Hepatocyte (in vitro differentiated cells): ENCODE results near the gene C19orf53. TPM values are rescaled to one million over a fixed set of nuclear protein-coding genes. Genes with fewer than 3 reads are reported as not detected.

ENCODE experiments used
- DNase-seq: peaks from one replicate; pipeline ENCODE4 v3.0.0-alpha.2; 2016; ENCODE audit warnings: low spot score
- H2AFZ ChIP-seq: fragments of 200-600 bp; sonication (generic); 2 replicates; pipeline ENCODE4 v1.6.0; 2016; ENCODE audit warnings: antibody characterized with exemption, mild to moderate bottlenecking
- H3K27ac ChIP-seq: fragments of 200-600 bp; sonication (generic); 2 replicates; pipeline ENCODE4 v1.5.1; 2016; ENCODE audit warnings: mild to moderate bottlenecking
- H3K27me3 ChIP-seq: fragments of 200-600 bp; sonication (generic); 2 replicates; pipeline ENCODE4 v1.6.1; 2016
- H3K36me3 ChIP-seq: fragments of 200-600 bp; sonication (generic); replicated peaks from 2 replicates; pipeline ENCODE4 v1.5.1; 2016; ENCODE audit warnings: low read depth; ENCODE audit not compliant: insufficient read depth
- H3K4me1 ChIP-seq: fragments of 200-600 bp; sonication (generic); 2 replicates; pipeline ENCODE4 v1.5.1; 2016; ENCODE audit warnings: mild to moderate bottlenecking, moderate library complexity; ENCODE audit not compliant: insufficient read depth
- H3K4me2 ChIP-seq: fragments of 200-600 bp; sonication (generic); 2 replicates; pipeline ENCODE4 v1.6.0; 2016
- H3K4me3 ChIP-seq: fragments of 200-600 bp; sonication (generic); 2 replicates; pipeline ENCODE4 v1.5.1; 2016; ENCODE audit warnings: mild to moderate bottlenecking
- H3K79me2 ChIP-seq: fragments of 200-600 bp; sonication (generic); 2 replicates; pipeline ENCODE4 v1.6.0; 2017; ENCODE audit warnings: mild to moderate bottlenecking
- H3K9me2 ChIP-seq: fragments of 200-600 bp; sonication (generic); replicated peaks from 2 replicates; pipeline ENCODE4 v1.6.0; 2017; ENCODE audit warnings: mild to moderate bottlenecking; ENCODE audit not compliant: insufficient read depth
- H3K9me3 ChIP-seq: fragments of 200-600 bp; sonication (generic); 2 replicates; pipeline ENCODE4 v1.5.1; 2016; ENCODE audit warnings: low read depth, mild to moderate bottlenecking
- H4K20me1 ChIP-seq: fragments of 200-600 bp; sonication (generic); 2 replicates; pipeline ENCODE4 v1.6.0; 2016; ENCODE audit warnings: mild to moderate bottlenecking; ENCODE audit not compliant: insufficient read depth, poor library complexity, severe bottlenecking
- EZH2 ChIP-seq: fragments of 200-600 bp; sonication (generic); IDR thresholded peaks from 2 replicates; pipeline ENCODE4 v1.6.1; 2016; ENCODE audit warnings: antibody characterized with exemption, mild to moderate bottlenecking, borderline replicate concordance
- EZH2phosphoT487 ChIP-seq: fragments of 200-600 bp; sonication (generic); IDR thresholded peaks from one replicate; pipeline ENCODE4 v1.6.1; 2018; ENCODE audit warnings: antibody characterized with exemption, mild to moderate bottlenecking, low read depth, moderate library complexity; ENCODE audit not compliant: unreplicated experiment, severe bottlenecking
- WGBS: methylation state at CpG from one replicate; pipeline ENCODE4 v1.1.6; 2016; ENCODE audit warnings: low lambda C conversion rate; ENCODE audit errors: missing lambda C conversion rate; 5-methylcytosine and 5-hydroxymethylcytosine counted together
- polyA plus RNA-seq: library from polyadenylated mRNA; unstranded; fragments of >200 nt; fragmentation: Nextera tagmentation; extraction: Ambion mirVana; gene quantifications from 2 replicates; pipeline ENCODE4 v1.2.1, GENCODE V29; 2016
- total RNA-seq: library from RNA; depleted of rRNA; stranded (reverse); fragments of >200 nt; gene quantifications from 2 replicates; pipeline ENCODE4 v1.2.3, GENCODE V29; 2014
- TF ChIP-seq, protein P1 (sequence below): fragments of 200-600 bp; sonication (generic); IDR thresholded peaks from 2 replicates; pipeline ENCODE4 v1.5.1; 2016; ENCODE audit warnings: antibody characterized with exemption, mild to moderate bottlenecking; ENCODE audit not compliant: poor library complexity

The C19orf53 gene
- total and polyA plus RNA-seq, 2 experiments from 2014 or later = 89.2 to 220 TPM

DNA sequence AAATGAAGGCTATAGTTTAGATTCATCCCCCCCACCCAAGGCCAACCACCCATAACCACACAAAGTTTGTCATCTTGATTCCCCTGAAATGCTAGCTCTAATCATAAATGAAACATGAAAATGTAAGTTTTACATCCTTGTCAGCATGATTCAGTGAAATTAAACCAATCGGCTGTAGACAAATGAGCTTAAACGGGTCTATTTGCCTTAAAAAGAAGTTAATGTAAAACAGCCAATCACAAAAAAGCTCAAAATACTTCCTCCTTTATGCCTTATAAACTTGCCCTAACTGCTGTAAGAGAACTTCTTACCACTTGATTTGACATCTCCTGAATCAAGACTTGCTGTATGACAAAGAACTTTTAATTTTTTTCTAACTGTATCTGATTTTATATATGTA is 44.4 kb upstream of the C19orf53 start:
- H3K27ac ChIP-seq = peak overlapping the region; percentile 95
- no peak overlapping the region for H2AFZ ChIP-seq

DNA sequence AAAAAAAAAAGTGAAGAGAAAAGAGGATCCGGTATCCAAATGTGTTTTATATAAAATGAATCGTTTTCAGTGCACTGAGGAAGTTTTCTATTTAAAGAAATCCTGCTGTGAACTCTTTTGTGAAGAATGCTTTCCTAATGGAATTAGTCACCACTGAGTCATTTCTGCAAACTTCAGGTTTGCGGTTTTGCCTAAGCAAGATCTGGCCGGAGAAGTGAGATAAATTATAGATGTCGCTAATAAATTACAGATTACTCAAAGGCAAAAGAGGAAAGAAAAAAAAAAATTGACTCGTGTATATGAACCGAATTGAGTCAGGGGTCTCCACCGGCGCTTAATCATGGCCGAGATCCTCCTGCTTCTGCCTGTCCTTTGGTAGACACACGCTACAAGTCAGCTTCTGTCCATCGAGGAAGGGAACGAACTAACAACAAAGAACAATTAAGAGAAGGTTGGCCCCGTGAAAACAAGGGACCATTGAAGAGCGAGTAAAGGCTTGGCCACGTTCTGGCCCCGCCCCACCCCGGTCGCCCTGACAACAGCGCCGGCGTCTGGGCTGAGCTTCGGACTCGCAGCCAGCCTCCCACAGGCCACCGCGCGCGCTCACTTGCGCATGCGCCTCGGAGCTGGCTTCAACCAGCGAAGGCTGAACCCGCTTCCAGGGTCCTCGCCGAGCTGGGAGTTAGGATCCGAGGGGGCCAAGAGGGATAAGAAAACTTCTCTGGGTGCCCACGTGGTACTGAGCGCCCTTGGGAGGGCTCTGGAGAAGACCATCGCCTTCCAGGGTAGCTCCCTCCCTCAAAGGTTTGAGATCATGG is 42.9 kb upstream of the C19orf53 start:
- Histone ChIP-seq H3K27ac (peak overlapping the region; percentile 95), H4K20me1 (no peaks in the 10 kb centered on the region), H3K4me1 (peaks cover 11% of the 10 kb centered on the region), H3K9me3 (no peaks in the 10 kb centered on the region), H3K4me3 (peak overlapping the region; percentile 45), H3K36me3 (no peaks in the 10 kb centered on the region), H3K79me2 (no peaks in the 10 kb centered on the region), H3K9me2 (no peaks in the 10 kb centered on the region), H3K27me3 (no peaks in the 10 kb centered on the region), H2AFZ (peak overlapping the region; percentile 63), H3K4me2 (peak overlapping the region; percentile 92)
- DNase-seq = peak; percentile 98
- TF ChIP-seq EZH2 (no peak), EZH2phosphoT487 (no peak)
- TF ChIP-seq, protein P1, sequence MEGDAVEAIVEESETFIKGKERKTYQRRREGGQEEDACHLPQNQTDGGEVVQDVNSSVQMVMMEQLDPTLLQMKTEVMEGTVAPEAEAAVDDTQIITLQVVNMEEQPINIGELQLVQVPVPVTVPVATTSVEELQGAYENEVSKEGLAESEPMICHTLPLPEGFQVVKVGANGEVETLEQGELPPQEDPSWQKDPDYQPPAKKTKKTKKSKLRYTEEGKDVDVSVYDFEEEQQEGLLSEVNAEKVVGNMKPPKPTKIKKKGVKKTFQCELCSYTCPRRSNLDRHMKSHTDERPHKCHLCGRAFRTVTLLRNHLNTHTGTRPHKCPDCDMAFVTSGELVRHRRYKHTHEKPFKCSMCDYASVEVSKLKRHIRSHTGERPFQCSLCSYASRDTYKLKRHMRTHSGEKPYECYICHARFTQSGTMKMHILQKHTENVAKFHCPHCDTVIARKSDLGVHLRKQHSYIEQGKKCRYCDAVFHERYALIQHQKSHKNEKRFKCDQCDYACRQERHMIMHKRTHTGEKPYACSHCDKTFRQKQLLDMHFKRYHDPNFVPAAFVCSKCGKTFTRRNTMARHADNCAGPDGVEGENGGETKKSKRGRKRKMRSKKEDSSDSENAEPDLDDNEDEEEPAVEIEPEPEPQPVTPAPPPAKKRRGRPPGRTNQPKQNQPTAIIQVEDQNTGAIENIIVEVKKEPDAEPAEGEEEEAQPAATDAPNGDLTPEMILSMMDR = no peak
- WGBS = 2% methylated on average over 36 of the region's 39 CpGs

More for the DNA sequence above, 44.4 kb upstream of the C19orf53 start:
- Histone ChIP-seq H3K4me2 (no peak overlapping the region), H3K79me2 (no peaks in the 10 kb centered on the region), H3K4me3 (no peak overlapping the region), H3K9me3 (no peaks in the 10 kb centered on the region), H3K36me3 (no peaks in the 10 kb centered on the region), H3K4me1 (peaks cover 11% of the 10 kb centered on the region), H3K27me3 (no peaks in the 10 kb centered on the region), H3K9me2 (no peaks in the 10 kb centered on the region), H4K20me1 (no peaks in the 10 kb centered on the region)
- WGBS = 75% methylated on average over 2 of the region's 2 CpGs
- TF ChIP-seq EZH2phosphoT487 (no peak), EZH2 (no peak)
- TF ChIP-seq, protein P1 = no peak
- DNase-seq = no peak

DNA sequence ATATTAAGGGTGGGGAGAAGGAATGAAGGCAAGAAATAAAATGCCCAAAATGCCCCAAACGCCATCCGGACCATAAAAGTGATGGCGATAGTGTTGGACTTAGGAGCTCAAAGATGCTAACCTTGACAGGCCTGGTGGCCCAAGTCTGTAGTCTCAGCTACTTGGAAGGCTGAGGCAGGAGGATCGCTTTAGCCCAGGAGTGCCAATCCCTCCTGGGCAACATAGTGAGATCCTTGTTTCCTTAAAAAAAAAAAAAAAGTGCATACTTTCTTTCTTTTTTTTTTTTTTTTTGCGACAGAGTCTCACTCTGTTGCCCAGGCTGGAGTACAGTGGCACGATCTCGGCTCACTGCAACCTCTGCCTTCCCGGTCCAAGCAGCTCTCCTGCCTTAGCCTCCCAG is 41.9 kb upstream of the C19orf53 start:
- H2AFZ ChIP-seq = no peak overlapping the region
- peak overlapping the region; percentile 92 for H3K4me2 ChIP-seq
- H3K9me3 ChIP-seq = no peaks in the 10 kb centered on the region
- no peaks in the 10 kb centered on the region for H3K27me3 ChIP-seq
- no peaks in the 10 kb centered on the region for H3K36me3 ChIP-seq
- H3K27ac ChIP-seq = no peak overlapping the region
- H4K20me1 ChIP-seq = no peaks in the 10 kb centered on the region
- TF ChIP-seq EZH2 (no peak), EZH2phosphoT487 (no peak)
- TF ChIP-seq, protein P1 = no peak
- no peak for DNase-seq
- H3K4me1 ChIP-seq = peaks cover 11% of the 10 kb centered on the region
- no peaks in the 10 kb centered on the region for H3K9me2 ChIP-seq
- 92% methylated on average over 8 of the region's 8 CpGs for WGBS
- no peaks in the 10 kb centered on the region for H3K79me2 ChIP-seq
- no peak overlapping the region for H3K4me3 ChIP-seq
